ENCODE measurements around the gene POFUT2.
A peak's percentile ranks its signal among the peaks of the same experiment; 100 is the strongest.

POFUT2 gene

GRCh38 chr21:45250914-45251634 is 36.6 kb downstream of the POFUT2 start:
- FAIRE-seq (no peak), DNase-seq (ENCODE audit: low spot score) (no peak)

DNA sequence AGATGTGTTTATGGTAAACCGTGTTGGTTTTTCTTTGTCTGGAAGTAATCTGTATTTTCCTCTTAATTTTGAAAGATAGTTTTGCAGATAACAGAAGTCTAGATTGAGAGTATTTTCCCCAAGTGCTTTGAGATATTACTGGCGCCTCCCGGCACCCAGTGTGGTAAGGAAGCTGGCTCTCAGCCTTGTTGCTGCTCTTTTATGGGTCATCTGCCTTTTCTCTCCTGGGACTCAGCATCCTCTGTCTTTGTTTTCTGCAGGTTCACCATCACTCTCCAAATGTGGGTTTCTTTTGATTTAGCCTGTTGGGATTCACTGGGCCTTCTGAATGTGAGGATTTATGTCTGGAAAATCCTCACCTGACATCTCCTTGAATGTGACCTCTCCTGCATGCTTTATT is 37.4 kb downstream of the POFUT2 start:
- DNase-seq (ENCODE audit: low spot score) = no peak
- FAIRE-seq = no peak

- no peak for DNase-seq (ENCODE audit: low spot score)
- no peak for FAIRE-seq
These were observed 38.1 kb downstream of the POFUT2 start for GRCh38 chr21:45249626-45250025.

DNA sequence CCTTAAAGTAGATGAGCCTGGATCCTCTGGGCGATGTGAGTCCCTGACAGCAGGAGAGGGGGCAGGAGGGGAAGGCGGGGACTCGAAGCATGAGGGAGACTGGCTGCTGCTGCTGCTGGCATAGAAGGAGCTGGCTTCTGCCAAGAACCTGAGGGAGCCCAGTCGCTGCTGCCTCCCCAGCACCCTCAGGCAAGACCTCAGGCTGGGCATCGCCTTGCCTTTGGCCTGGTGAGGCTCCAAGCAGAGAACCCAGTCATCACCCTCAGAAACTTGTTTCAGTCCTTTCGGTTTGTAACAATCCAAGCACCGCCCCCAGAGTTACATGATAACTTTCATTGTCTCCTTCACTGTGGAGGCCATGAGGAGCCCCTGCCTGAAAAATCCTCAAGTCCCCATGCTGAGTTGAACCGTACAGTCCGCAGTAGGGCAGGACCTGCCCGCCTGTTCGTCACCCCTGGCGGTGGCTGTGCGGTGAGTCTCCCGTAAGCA is 38.8 kb downstream of the POFUT2 start:
- DNase-seq (ENCODE audit: low spot score) (peak; percentile 30), FAIRE-seq (no peak)

DNA sequence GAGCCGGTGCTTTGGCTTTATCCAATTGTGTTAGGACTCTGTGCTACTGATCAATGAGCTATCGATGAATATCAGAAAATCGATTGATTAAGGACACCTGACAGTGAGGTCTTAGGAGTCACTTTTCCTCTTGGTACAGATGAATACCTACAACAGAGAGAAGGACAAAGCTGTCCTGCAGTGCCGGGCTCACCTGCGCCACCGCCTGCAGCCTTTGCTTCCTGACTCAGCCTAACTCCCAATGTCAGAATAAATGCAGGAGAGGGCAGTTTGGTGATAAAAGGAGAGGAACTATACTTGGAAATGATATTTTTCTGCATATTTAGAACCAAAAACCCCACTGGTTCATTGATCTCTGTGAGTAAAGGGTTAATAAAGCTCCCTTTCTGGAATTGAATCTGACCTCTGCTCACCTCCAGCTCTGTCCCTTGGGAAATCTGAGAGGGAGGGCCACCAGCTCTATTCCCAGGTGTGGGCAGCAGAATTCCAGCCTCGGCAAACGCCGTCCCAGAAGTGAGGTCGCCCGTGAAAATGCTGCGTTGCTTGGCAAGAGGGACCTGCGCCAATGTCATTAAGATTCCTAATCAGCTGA is 39.3 kb downstream of the POFUT2 start:
- DNase-seq (ENCODE audit: low spot score) = no peak
- FAIRE-seq = no peak

- FAIRE-seq (no peak), DNase-seq (ENCODE audit: low spot score) (no peak)
These were observed 41.0 kb downstream of the POFUT2 start for GRCh38 chr21:45246386-45247320.

DNA sequence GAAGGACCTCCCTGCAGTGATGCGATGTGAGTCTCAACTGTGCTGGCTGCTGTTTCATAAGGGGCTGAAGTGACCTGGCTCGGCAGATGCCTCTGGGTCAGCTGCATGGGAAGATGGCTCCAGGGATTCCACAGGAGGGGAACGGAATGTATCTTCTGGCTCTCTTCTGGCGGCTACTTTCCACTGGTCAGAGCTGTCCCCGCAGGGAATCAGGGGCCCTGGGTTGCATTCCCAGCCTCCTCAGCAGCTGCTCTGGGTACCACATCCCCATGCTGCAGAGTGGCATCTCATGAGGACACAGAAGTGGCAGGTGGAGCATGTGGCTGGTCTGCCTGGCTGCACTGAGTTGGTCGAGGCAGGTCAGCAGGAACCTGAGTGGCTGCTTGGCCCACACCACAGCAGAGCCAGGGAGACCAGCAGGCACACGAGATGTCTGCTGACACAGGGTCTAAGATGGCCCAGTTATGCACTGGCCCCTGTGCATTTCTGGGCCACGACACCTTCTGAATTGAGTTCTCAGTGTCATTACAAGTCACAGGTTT is 42.8 kb downstream of the POFUT2 start:
- DNase-seq (ENCODE audit: low spot score) (no peak), FAIRE-seq (no peak)

GRCh38 chr21:45243603-45244002 is 44.1 kb downstream of the POFUT2 start:
- DNase-seq (ENCODE audit: low spot score) (no peak), FAIRE-seq (no peak)

DNA sequence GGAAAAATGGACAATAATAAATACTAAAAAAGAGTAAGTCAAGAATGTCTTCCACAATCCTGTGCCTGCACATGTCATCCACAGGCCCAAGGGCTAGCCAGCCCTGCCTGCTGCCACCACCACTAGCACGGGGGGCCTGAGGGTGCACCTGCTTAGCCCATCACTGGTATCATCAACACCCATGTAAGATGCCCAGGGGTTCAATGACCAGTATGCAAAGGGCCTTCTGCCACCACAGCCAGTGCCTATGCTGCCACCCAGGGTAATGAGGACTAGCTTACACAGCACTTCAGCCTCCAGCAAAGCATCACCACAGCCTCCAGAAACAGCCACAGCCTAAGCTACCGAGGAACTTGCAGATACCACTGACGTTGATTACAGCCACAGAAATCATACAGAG is 46.3 kb downstream of the POFUT2 start:
- DNase-seq (ENCODE audit: low spot score) = no peak

DNA sequence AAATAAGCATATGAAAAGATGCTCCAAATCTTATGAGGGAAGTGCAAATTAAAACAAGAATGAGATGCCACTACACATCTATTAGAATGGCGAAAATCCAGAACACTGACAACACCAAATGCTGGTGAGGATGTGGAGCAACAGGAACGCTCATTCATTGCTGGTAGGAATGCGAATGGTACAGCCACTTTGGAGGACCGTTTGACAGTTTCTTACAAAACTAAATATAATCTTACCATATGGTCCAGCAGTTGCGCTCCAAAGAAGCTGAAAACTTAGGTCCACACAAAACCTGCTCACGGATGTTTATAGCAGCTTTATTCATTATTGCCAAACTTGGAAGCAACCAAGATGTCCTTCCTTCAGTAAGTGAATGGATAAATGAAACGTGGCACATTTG is 50.3 kb downstream of the POFUT2 start:
- no peak for DNase-seq (ENCODE audit: low spot score)
- no peak for FAIRE-seq

More for the DNA sequence above, 46.3 kb downstream of the POFUT2 start:
- no peak for FAIRE-seq

- FAIRE-seq (no peak), DNase-seq (ENCODE audit: low spot score) (no peak)
These were observed 51.2 kb downstream of the POFUT2 start for GRCh38 chr21:45236481-45236880.

DNA sequence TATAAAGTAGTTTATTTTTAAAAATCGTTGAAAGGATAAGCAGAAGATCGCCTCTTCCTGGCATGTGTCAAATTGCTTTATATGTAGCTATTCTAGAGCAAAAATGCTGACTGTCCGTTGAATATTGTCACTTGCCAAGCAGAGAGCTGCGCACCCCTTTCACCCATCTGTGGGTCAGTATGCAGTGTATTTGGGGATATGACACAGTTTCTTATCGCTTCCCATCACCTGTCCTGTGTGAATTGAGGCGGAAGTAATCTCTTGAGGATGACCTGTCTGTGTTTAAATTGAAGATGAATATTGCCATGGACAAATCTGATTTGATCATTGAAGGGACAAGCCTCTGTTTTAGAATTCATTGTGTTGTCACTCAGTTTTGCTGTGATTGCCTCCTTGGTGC is 52.2 kb downstream of the POFUT2 start:
- FAIRE-seq = no peak
- no peak for DNase-seq (ENCODE audit: low spot score)

GRCh38 chr21:45234965-45235364 is 52.7 kb downstream of the POFUT2 start:
- FAIRE-seq (no peak), DNase-seq (ENCODE audit: low spot score) (no peak)

DNA sequence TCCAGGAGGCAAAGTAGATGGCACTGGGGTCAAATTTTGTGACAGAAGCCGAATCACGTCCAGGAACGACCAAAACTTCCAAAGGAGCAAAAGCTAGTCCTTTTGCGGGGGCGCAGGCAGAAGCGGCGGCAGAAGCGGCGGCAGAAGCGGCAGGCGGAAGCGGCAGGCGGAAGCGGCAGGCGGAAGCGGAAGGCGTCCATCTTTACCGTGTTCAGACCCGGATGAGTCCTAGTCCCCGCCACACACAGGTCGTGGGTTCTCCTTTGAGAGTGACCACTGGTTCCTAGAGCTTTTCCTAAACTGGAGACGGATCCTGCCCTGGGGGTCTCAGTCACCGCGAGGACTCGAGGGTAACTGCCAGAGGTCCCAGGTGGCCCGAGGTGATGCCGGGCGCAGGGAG is 53.6 kb downstream of the POFUT2 start:
- DNase-seq (ENCODE audit: low spot score) (no peak), FAIRE-seq (no peak)

DNA sequence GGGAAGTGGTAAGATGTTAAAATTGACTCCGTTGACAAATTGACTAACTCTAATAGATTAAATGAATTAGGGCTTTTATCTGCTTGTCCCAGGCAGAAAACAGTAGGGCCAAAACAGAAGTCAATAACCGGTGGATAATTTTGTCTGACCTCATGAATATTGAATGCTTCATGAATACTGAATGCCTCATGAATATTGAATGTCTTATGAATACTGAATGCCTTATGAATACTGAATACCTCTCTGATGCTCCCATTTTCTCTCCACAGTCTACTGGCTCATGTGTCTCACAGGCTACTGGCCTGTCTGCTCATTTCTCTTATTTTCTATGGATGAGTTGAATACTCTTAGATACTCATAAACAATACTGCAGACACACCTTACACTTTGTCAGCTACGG is 56.0 kb downstream of the POFUT2 start:
- no peak for DNase-seq (ENCODE audit: low spot score)
- FAIRE-seq = no peak

GRCh38 chr21:45228656-45229240 is 58.9 kb downstream of the POFUT2 start:
- no peak for DNase-seq (ENCODE audit: low spot score)
- FAIRE-seq = peak; percentile 9

GRCh38 chr21:45228171-45228641 is 59.5 kb downstream of the POFUT2 start:
- FAIRE-seq = peak; percentile 53

DNA sequence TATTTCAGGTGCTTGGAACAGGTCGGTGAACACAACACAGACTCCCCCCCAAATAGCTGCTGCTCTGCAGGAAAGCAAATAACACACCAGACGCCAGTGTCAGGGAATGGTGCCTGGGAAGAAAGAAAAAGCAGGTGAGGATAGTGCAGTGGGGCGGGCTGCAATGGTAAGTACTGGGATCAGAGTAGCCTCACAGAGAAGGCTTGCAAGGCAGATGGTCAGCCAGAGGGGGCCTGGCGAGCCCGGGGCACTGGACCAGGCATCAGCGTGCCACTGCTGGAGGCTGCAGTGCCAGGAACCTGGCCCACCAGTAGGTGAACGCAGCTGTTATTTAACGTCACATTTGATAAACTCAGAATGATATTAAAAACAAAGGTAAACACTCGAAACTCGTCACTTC is 60.0 kb downstream of the POFUT2 start:
- DNase-seq (ENCODE audit: low spot score) = no peak
- FAIRE-seq = no peak

More at GRCh38 chr21:45228171-45228641, 59.5 kb downstream of the POFUT2 start:
- DNase-seq (ENCODE audit: low spot score) = peak; percentile 77

DNA sequence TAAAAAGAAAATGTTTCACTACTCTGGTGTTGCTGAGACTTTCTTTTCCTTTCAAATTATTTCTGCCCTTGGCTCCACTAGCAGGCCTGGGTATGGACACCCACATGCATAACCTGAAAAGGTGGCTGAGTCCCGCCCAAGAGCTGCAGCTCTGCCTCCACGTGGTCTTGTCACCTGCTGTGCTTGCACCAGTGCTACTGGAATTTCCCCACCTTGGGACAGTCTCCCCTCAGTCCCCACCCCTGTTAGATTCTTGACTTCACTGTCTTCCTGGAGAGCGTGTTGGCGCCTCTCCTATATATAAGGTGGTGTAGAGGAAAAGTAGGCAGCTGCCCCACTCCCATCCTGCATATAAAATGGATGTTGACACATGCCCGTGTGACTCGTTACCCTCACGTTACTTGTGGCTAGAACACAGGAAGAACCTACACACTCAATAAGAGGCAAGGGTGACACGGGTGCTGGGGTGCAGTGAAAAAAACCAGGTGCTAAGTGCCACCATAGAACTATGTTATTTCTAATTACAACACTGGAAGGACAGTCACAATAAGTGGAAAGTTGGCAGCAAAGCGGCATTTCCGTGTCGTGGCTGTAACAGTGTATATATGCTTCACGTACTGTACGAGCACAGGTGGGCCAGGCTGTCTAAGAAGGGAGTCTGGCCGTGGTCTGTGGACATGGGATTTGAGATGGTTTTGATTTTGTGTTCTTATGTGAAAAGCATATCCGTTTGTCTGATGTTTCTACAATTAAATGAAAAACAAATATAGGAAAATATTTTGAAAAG is 61.0 kb downstream of the POFUT2 start:
- FAIRE-seq (no peak), DNase-seq (ENCODE audit: low spot score) (no peak)

DNA sequence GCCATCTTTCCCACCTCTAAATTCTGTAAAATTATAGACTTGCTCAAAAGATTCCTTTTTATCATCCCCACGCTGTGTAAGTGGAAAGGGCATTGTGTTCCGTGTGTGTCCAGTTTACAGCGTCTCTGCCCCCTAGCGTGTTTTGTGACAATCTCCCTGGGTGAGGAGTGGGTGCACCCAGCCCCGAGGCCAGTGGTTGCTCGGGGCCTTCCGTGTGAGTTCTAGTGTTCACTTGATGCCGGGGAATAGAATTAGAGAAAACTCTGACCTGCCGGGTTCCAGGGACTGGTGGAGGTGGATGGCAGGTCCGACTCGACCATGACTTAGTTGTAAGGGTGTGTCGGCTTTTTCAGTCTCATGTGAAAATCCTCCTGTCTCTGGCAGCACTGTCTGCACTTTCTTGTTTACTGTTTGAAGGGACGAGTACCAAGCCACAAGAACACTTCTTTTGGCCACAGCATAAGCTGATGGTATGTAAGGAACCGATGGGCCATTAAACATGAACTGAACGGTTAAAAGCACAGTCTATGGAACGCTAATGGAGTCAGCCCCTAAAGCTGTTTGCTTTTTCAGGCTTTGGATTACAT is 61.9 kb downstream of the POFUT2 start:
- FAIRE-seq (no peak), DNase-seq (ENCODE audit: low spot score) (no peak)
